Loucy (cell line): Measurements from ENCODE around the gene FZR1.

Experiments used
- CTCF ChIP-seq: fragments of 200-600 bp; sonication (generic); conservative IDR thresholded peaks from 2 replicates; pipeline ENCODE4 v1.5.1; 2014; ENCODE audit warnings: mild to moderate bottlenecking, antibody characterized with exemption, low read length
- EZH2phosphoT487 ChIP-seq: fragments of 200-600 bp; IDR thresholded peaks from 2 replicates; pipeline ENCODE4 v1.6.1; 2018; ENCODE audit warnings: antibody characterized with exemption, mild to moderate bottlenecking, moderate library complexity, borderline replicate concordance

DNA sequence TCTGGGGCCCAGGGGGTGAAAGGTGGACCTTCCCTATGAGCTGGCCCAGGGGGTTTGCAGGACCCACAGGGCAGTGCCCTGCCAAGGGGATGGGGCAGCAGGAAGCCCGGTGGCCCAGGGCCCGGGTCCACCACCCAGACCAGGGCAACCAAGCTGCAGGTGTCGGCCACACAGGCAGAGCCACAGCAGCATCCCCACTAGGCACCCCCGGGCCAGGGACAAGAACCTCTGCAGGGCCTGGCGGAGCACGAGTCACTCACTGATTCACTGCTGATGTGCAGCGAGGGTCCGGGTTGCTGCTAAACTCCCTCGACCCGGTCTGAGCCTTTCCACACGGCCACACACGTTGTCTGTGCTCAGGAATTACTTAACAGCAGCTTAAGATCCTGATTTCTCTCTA is 8.8 kb downstream of the FZR1 start:
- TF ChIP-seq CTCF (no peak), EZH2phosphoT487 (no peak)
